B cell (primary cell): ENCODE data around the gene LAMA2. TPM values are rescaled to one million over a fixed set of nuclear protein-coding genes. Genes with fewer than 3 reads are reported as not detected.

Source experiments
- ATAC-seq: fragments of 200-7000 bp; cut with Tn5 transposase; one replicate; pipeline ENCODE4 v1.10.0; 2021; ENCODE audit warnings: low read depth, mild to moderate bottlenecking, moderate number of reproducible peaks, moderate library complexity
- CTCF ChIA-PET: fragments of 350-600 bp; sonication (Branson Sonifier 250); formaldehyde crosslinking; loops from one replicate; lab custom pipeline; 2021; ENCODE audit warnings: antibody characterized with exemption, inconsistent platforms; lab: Charles Lee
- POLR2A ChIA-PET: fragments of 350-600 bp; sonication (Branson Sonifier 250); formaldehyde crosslinking; loops from one replicate; lab custom pipeline; 2021; ENCODE audit warnings: antibody characterized with exemption; lab: Charles Lee
- DNase-seq: peaks from one replicate; pipeline ENCODE4 v3.0.0; 2013
- H2AFZ ChIP-seq: 2 replicates; pipeline ENCODE4 v1.6.1; 2012; ENCODE audit warnings: mild to moderate bottlenecking, low read depth, low read length; ENCODE audit not compliant: insufficient read depth, poor library complexity, severe bottlenecking
- H3K27ac ChIP-seq, 2 donors: 1 replicate in 1 of 2; 2 replicates in 1 of 2; pipeline ENCODE4 v1.5.1; 2012 to 2013; ENCODE audit warnings: low read length in 2 of 2, mild to moderate bottlenecking in 2 of 2, moderate library complexity in 1 of 2
- H3K27me3 ChIP-seq, 4 experiments: fragments of 200-600 bp in 1 of 4; sonication (generic) in 1 of 4; replicated peaks in 1 of 4; 1 replicate in 2 of 4; 2 replicates in 2 of 4; pipeline versions ENCODE4 v1.6.1 to v1.7.0; 2013 to 2016; ENCODE audit warnings: low read length in 3 of 4, mild to moderate bottlenecking in 2 of 4, mixed read lengths in 1 of 4, moderate library complexity in 1 of 4; ENCODE audit not compliant: insufficient read depth in 4 of 4, control insufficient read depth in 3 of 4; ENCODE audit errors: control extremely low read depth in 1 of 4
- H3K36me3 ChIP-seq, 2 experiments: replicated peaks in 1 of 2; 1 replicate in 1 of 2; 2 replicates in 1 of 2; pipeline versions ENCODE4 v1.6.1 to v1.7.1; 2013; ENCODE audit warnings: low read length in 1 of 2; ENCODE audit not compliant: insufficient read depth in 2 of 2, control insufficient read depth in 1 of 2; ENCODE audit errors: control extremely low read depth in 1 of 2, extremely low read depth in 1 of 2
- H3K4me1 ChIP-seq, 2 donors: fragments of 200-600 bp in 1 of 2; sonication (generic) in 1 of 2; 1 replicate in 1 of 2; 2 replicates in 1 of 2; pipeline versions ENCODE4 v1.5.1 to v1.6.1; 2013 to 2017; ENCODE audit warnings: low read length in 2 of 2; ENCODE audit not compliant: control insufficient read depth in 2 of 2, insufficient read depth in 2 of 2
- H3K4me2 ChIP-seq: replicated peaks from 2 replicates; pipeline ENCODE3; 2012; ENCODE audit warnings: mild to moderate bottlenecking, low read depth, low read length; ENCODE audit not compliant: poor library complexity, severe bottlenecking
- H3K4me3 ChIP-seq, 5 experiments: fragments of 200-600 bp in 1 of 5; sonication (generic) in 1 of 5; 1 replicate in 3 of 5; 2 replicates in 2 of 5; pipeline versions ENCODE4 v1.5.1 to v1.7.0; 2011 to 2016; ENCODE audit warnings: low read length in 4 of 5, mild to moderate bottlenecking in 4 of 5, low read depth in 2 of 5, control low read depth in 1 of 5, moderate library complexity in 1 of 5; ENCODE audit not compliant: insufficient read depth in 1 of 5; ENCODE audit errors: control extremely low read depth in 1 of 5, extremely low read depth in 1 of 5
- H3K79me2 ChIP-seq: fragments of 200-600 bp; sonication (generic); one replicate; pipeline ENCODE4 v1.6.0; 2016; ENCODE audit warnings: low read length; ENCODE audit not compliant: control insufficient read depth, insufficient read depth
- H3K9ac ChIP-seq: fragments of 200-600 bp; sonication (generic); 2 replicates; pipeline ENCODE4 v1.6.1; 2017; ENCODE audit warnings: mild to moderate bottlenecking, low read length, moderate library complexity
- H3K9me3 ChIP-seq, 3 donors: one replicate each; pipeline versions ENCODE4 v1.6.1 to v1.7.1; 2013; ENCODE audit warnings: low read length in 2 of 3; ENCODE audit not compliant: control insufficient read depth in 2 of 3, insufficient read depth in 1 of 3; ENCODE audit errors: control extremely low read depth in 1 of 3
- H4K20me1 ChIP-seq: 2 replicates; pipeline ENCODE4 v1.6.0; 2012; ENCODE audit warnings: mild to moderate bottlenecking, low read length; ENCODE audit not compliant: insufficient read depth, control insufficient read depth, poor library complexity, severe bottlenecking
- H3K27ac Mint-ChIP-seq: one replicate; pipeline ENCODE4 v1.8.0; 2021; ENCODE audit warnings: mixed read lengths
- H3K27me3 Mint-ChIP-seq: one replicate; pipeline ENCODE4 v1.8.0; 2021; ENCODE audit warnings: mixed read lengths
- H3K4me1 Mint-ChIP-seq: one replicate; pipeline ENCODE4 v1.8.0; 2021; ENCODE audit warnings: mixed read lengths
- H3K4me3 Mint-ChIP-seq: one replicate; pipeline ENCODE4 v1.8.0; 2021; ENCODE audit warnings: mixed read lengths
- H3K9me3 Mint-ChIP-seq: one replicate; pipeline ENCODE4 v1.8.0; 2022; ENCODE audit warnings: mixed read lengths; ENCODE audit not compliant: insufficient read depth
- CTCF ChIP-seq: fragments of 200-600 bp; IDR thresholded peaks from one replicate; pipeline ENCODE4 v1.8.0; 2022; ENCODE audit warnings: antibody characterized with exemption, mild to moderate bottlenecking
- EZH2 ChIP-seq: IDR thresholded peaks from 2 replicates; pipeline ENCODE4 v1.6.1; 2012; ENCODE audit warnings: borderline replicate concordance, low read depth, mild to moderate bottlenecking, moderate library complexity, low read length; ENCODE audit not compliant: insufficient read depth, poor library complexity, severe bottlenecking
- WGBS: methylation state at CpG from one replicate; pipeline ENCODE4 v1.1.5; 2013; ENCODE audit warnings: missing lambda C conversion rate; ENCODE audit not compliant: insufficient coverage; 5-methylcytosine and 5-hydroxymethylcytosine counted together
- intact Hi-C: fragments of 100-400 bp; cut with micrococcal nuclease; formaldehyde crosslinking; loops from one replicate; pipeline ENCODE4 v1.10.0; 2022
- polyA plus RNA-seq: library from polyadenylated mRNA; depleted of rRNA; stranded (reverse); fragments of >200 nt; gene quantifications from 2 replicates; pipeline ENCODE4 v1.2.3, GENCODE V29; 2012
- total RNA-seq, 2 donors: library from RNA; stranded (reverse); fragments of 120-200 nt in 1 of 2; gene quantifications; 1 replicate in 1 of 2; 2 replicates in 1 of 2; pipeline versions ENCODE4 v1.2.3 to v1.2.4, GENCODE V29; 2013 to 2022

The LAMA2 gene
- total and polyA plus RNA-seq, 2 donors (not counting 1 experiment from before 2014, with no cell fraction given): 0.16 TPM; not detected in 1

GRCh38 chr6:129494099-129494498 is 611.2 kb downstream of the LAMA2 start:
- no peak overlapping the region for H3K4me3 ChIP-seq
- Mint-ChIP-seq H3K4me1 (peaks cover 25% of the 10 kb centered on the region), H3K4me3 (no peak overlapping the region), H3K9me3 (no peaks in the 10 kb centered on the region), H3K27ac (no peak overlapping the region), H3K27me3 (peaks cover 2% of the 10 kb centered on the region)
- intact Hi-C loops: loop anchor here (5.0 kb wide), 1 partner anchor 102 kb away; no protein-coding TSS in a partner anchor
- peaks cover 22 to 25% of the 10 kb centered on the region in 2 donors for H3K4me1 ChIP-seq
- no peaks in the 10 kb centered on the region for H4K20me1 ChIP-seq
- H3K9ac ChIP-seq: no peak overlapping the region
- TF ChIP-seq EZH2 (no peak), CTCF (no peak)
- no peaks in the 10 kb centered on the region for H3K36me3 ChIP-seq
- ChIA-PET POLR2A (no interaction called here), CTCF (no interaction called here)
- H3K27ac ChIP-seq: no peak overlapping the region
- H2AFZ ChIP-seq: no peak overlapping the region
- no peak for DNase-seq
- H3K79me2 ChIP-seq: no peaks in the 10 kb centered on the region
- no peak for ATAC-seq
- no peaks in the 10 kb centered on the region for H3K9me3 ChIP-seq
- no CpG with 5 or more reads among the region's 2 CpGs for WGBS
- H3K4me2 ChIP-seq: no peak overlapping the region
- no peaks in the 10 kb centered on the region for H3K27me3 ChIP-seq

- no peaks in the 10 kb centered on the region for H3K79me2 ChIP-seq
- Mint-ChIP-seq H3K4me3 (no peak overlapping the region), H3K27me3 (peaks cover 2% of the 10 kb centered on the region), H3K4me1 (peaks cover 27% of the 10 kb centered on the region), H3K9me3 (no peaks in the 10 kb centered on the region), H3K27ac (no peak overlapping the region)
- ChIA-PET CTCF (no interaction called here), POLR2A (no interaction called here)
- ATAC-seq: no peak
- H3K4me1 ChIP-seq: peaks cover 26% of the 10 kb centered on the region in 2 donors
- intact Hi-C loops: loop anchor here (5.0 kb wide), 1 partner anchor 102 kb away; no protein-coding TSS in a partner anchor
- H3K27me3 ChIP-seq: no peaks in the 10 kb centered on the region
- no peak overlapping the region for H3K27ac ChIP-seq
- H3K36me3 ChIP-seq: no peaks in the 10 kb centered on the region
- H3K4me3 ChIP-seq: no peak overlapping the region
- no peak overlapping the region for H3K9ac ChIP-seq
- H3K9me3 ChIP-seq: no peaks in the 10 kb centered on the region
- DNase-seq: no peak
- TF ChIP-seq EZH2 (no peak), CTCF (no peak)
- H2AFZ ChIP-seq: no peak overlapping the region
- no peaks in the 10 kb centered on the region for H4K20me1 ChIP-seq
- no peak overlapping the region for H3K4me2 ChIP-seq
Measured at GRCh38 chr6:129494586-129494985, 611.6 kb downstream of the LAMA2 start.
